Hindlimb muscle (tissue), 1 donor: ENCODE data around the gene IMP3. TPM values are rescaled to one million over a fixed set of nuclear protein-coding genes. Genes with fewer than 3 reads are reported as not detected.

ENCODE experiments used
- DNase-seq: peaks from one replicate; pipeline ENCODE4 v3.0.0-alpha.2; 2013
- polyA plus RNA-seq: library from polyadenylated mRNA; unstranded; fragments of 120-200 nt; gene quantifications from one replicate; pipeline ENCODE4 v1.2.1, GENCODE V29; 2013; ENCODE audit not compliant: insufficient read length

IMP3 gene
- polyA plus RNA-seq, 1 donor = 30.3 TPM

- DNase-seq = no peak
Measured at GRCh38 chr15:75672646-75673425, 32.8 kb upstream of the IMP3 start.

GRCh38 chr15:75671730-75672602 is 31.9 kb upstream of the IMP3 start:
- no peak for DNase-seq

DNA sequence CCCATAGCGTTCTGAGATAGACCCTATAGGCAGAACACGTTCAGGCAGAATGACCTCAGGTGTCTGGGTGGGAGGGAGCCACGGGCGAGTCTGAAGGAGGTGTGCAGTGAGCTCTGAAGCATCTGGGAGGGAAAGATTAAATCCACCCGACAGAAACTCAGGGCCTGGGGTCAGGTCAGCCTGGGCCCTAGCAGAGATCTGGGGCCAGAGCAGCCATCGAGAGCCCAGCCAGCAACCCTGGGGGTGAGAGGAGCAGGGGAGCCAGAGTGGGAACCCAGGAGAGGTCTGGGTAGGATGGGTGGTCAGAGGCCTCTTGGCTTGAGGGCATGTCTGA is 29.8 kb upstream of the IMP3 start:
- no peak for DNase-seq

DNA sequence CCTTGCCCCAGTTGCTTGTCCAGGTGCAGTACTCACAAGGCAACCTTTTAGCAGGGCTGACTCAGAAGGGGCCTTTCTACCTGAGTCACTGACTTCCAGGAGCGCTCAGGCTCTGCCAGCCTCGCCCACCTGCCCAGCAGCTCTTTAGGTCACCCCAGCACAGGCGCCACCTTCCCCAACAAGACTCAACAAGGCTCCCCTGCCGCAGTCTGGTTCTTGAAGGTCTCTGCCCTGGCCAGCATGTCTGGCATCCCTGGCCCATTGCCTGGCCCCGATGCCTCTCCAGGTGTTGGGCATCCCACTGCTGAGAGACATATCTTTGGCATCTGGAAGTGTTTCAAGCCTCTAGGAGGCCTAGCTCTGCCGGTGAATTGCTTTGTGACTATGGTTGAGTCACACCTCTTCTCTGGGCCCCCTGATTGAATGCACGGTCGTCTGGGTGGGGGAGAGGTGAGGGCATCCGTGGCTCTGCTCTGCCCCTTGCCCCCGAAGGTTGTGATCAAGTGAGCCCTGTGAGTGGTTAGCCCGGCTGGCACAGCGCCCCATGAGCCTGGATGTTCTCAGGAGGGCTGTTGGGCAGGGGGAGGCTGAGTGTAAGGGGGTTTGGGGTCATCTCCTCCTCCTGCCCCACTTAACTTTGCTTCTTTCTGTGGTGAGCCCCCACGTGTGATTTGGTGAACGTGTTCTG is 29.3 kb upstream of the IMP3 start:
- no peak for DNase-seq

- peak; percentile 62 for DNase-seq
Measured at GRCh38 chr15:75666823-75667501, 26.9 kb upstream of the IMP3 start.

- no peak for DNase-seq
Measured at GRCh38 chr15:75663931-75664421, 24.0 kb upstream of the IMP3 start.

DNA sequence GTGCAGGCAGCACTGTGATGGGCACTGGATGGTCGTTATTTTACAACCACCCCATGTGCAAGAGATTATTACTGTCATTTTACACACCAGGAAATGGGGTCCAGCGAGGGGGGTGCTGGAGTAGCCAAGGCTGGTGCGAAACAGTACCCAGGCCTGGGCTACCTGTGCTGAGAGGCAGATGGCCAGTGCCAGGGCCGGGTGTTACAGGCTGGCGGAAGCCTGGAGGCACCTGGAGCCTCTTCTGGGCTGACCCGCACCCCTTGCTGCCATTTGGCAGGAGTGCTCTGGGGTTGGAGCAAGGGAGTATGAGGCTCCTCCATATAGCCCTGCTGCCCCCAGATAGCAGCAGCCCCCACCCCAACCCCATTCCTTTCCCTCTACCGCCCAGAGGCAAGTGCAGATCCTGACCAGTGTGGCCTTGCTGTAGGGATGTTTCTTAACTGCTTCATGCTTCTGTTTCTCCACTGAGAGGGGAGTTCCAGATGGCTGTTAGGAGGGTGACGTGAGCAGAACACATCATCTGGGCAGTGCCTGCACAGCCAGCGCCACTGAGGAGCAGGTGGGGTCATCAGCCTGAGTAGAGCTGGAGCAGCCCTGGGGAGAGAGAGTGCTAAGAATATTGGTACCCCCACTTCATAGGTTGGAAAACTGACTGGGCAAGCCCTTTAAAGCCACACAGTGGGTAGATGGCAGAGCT is 22.9 kb upstream of the IMP3 start:
- DNase-seq = no peak

GRCh38 chr15:75661756-75662140 is 21.7 kb upstream of the IMP3 start:
- no peak for DNase-seq

GRCh38 chr15:75661100-75661755 is 21.2 kb upstream of the IMP3 start:
- DNase-seq = peak; percentile 79

DNA sequence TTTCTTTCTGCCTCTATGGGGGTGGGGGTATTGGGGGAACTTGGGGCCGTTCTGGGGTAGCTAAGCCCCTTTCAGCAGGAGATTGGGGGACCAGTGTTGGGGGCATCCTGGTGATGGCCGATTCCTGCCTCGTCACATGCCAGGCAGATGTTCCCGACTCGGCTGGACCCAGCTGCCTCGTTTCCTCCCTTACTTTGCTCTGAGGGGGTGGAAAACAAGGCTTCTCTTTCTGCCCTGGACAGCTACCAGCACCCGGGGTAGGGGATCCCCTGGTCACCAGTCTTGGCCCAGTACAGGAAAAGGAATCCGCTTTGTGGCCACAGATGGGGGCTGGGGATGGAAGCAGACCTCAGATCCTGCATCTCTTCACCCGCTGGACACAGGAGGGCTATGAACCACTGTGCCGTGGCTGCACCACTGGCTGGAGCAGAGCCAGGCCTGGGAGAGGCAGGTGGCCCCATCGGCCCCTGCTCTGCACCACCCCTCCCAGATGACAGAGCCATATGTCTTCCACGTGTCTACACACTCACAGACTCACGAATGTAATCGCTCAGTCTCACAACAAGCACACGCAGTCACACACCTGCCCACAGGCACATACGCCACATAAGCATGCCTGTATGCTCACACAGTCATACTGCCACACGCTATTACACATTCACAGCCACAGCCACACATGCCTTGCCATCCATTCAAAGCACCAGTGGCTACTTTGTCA is 20.1 kb upstream of the IMP3 start:
- no peak for DNase-seq

DNA sequence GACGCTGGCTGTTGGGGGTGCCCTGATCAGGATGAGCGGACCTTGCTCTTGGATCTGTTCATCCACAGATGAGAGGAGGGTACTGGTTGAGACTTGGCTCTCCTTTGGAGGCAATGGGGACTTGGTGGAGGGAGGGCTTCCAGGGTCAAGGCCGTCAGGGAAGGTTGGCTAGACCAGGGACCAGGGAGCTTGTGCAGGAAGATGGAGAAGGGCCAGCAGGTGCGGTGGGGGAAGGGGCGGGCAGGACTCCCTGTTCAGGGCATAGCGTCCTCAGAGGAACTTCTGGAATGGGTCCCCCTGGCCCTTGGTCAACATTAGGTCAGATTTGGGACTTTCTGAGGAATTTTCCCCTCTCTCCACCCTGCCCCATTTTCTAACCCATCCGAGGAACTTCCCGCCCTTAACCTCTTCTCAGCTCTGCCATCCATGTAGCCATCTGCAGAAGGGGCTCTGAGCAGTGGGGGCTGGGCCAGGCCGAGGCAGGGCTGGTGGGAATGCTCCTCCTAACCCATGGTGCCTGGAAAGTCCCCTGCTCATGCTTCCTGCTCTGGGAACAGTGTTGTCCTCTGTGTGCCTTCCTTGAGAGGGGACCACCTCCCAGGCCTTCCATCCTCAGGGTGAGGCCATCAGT is 19.2 kb upstream of the IMP3 start:
- no peak for DNase-seq

GRCh38 chr15:75656813-75657212 is 16.8 kb upstream of the IMP3 start:
- no peak for DNase-seq

- DNase-seq = no peak
Measured at GRCh38 chr15:75656331-75656730, 16.3 kb upstream of the IMP3 start.

DNA sequence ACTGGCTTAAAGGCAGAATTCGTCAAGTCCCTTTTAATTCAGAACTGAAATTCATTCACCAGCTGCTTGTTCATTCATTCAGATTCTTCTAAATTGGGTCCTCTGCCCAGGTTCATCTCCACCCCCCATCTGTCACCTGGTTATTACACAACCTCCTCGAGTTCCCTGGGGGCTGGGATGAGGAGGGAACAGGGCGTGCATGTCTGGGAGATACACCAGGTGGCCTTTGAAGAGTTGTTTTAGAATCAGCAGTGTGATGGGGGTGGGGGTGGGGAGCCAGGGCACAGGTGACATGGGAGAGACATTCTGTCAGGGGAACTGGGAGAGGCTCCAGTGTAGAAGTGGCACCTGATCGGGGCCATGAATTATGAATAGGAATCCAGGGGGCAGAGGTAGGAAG is 15.9 kb upstream of the IMP3 start:
- no peak for DNase-seq

DNA sequence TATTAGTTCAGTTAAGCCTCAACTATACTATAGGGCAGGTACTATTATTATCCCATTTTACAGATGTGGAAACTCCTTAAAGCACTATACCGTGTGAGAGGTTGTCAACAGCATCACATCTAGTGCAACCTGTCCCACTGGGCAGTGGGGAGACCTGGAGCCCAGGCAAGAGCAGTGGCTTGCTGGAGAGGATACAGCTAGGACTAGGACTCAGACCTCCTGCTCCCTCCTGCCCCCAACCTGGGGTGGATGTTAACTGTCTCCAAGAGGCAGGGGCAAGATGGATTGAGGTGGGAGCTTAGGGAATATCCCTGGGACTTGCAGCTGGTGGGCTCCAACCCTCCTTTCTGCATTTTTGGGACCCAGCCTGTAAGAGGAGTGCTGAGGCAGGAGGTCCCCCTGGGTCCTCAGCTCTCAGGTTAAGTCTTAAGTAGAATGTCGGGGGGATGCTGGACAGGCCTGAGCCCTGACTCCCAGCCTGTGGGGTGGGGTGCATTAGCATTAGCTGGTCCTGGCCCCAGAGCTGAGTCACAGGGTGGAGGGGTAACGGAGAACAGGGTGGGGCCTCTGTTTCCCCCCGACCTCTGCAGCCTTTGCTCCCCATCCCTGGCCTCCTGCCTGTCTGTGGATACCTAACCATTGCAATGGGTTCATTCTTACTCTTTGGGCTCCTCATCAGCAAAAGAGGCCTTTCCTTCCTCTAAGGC is 14.3 kb upstream of the IMP3 start:
- no peak for DNase-seq

- no peak for DNase-seq
Measured at GRCh38 chr15:75653347-75653913, 13.4 kb upstream of the IMP3 start.

- no peak for DNase-seq
Measured at GRCh38 chr15:75651810-75652543, 12.0 kb upstream of the IMP3 start.
